PC-9 (cell line): ENCODE data around the gene PTGDR2.

Source experiments
- EZH2 ChIP-seq: fragments of 200-600 bp; sonication (generic); IDR thresholded peaks from 2 replicates; pipeline ENCODE4 v1.8.0; 2017; ENCODE audit warnings: antibody characterized with exemption, low read depth
- TF ChIP-seq, protein P1 (sequence below): fragments of 200-600 bp; sonication (generic); conservative IDR thresholded peaks from 2 replicates; pipeline ENCODE4 v1.6.1; 2017; ENCODE audit warnings: mixed run types, antibody characterized with exemption, mild to moderate bottlenecking, moderate library complexity

DNA sequence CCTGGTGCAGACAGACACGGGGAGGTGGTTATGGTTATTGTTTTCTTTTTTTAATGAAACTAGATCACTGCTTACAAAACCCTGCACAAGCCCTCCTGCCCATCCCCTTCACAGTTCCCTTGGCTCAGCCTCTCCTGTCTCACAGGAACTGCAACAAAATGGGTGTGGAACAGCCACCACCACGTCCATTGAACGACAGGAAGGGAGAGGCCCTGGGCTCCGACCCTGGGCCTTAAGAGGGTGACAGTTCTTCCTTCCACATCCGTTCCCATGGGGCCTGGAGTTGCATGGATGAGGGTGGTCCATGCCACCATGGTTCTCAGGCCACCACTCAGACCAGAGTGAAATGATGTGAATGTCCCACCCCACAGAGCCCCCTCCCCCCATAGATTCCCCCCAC is 34.9 kb upstream of the PTGDR2 start:
- TF ChIP-seq, protein P1, sequence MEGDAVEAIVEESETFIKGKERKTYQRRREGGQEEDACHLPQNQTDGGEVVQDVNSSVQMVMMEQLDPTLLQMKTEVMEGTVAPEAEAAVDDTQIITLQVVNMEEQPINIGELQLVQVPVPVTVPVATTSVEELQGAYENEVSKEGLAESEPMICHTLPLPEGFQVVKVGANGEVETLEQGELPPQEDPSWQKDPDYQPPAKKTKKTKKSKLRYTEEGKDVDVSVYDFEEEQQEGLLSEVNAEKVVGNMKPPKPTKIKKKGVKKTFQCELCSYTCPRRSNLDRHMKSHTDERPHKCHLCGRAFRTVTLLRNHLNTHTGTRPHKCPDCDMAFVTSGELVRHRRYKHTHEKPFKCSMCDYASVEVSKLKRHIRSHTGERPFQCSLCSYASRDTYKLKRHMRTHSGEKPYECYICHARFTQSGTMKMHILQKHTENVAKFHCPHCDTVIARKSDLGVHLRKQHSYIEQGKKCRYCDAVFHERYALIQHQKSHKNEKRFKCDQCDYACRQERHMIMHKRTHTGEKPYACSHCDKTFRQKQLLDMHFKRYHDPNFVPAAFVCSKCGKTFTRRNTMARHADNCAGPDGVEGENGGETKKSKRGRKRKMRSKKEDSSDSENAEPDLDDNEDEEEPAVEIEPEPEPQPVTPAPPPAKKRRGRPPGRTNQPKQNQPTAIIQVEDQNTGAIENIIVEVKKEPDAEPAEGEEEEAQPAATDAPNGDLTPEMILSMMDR = no peak
- TF ChIP-seq EZH2 = no peak
